Mucosa of descending colon (tissue), 3 donors: ENCODE measurements around the gene TGFBR2. TPM values are rescaled to one million over a fixed set of nuclear protein-coding genes. Genes with fewer than 3 reads are reported as not detected.

Experiments
- ATAC-seq: fragments of 200-7000 bp; cut with Tn5 transposase; one replicate; pipeline ENCODE4 v1.9.1; 2020; ENCODE audit warnings: mild to moderate bottlenecking, moderate library complexity
- DNase-seq, 3 donors: peaks; one replicate each; pipeline ENCODE4 v3.0.0-alpha.2; 2020
- H3K36me3 ChIP-seq: fragments of 200-600 bp; one replicate; pipeline ENCODE4 v1.8.0; 2021; ENCODE audit warnings: low read depth, mild to moderate bottlenecking
- H3K4me1 ChIP-seq: fragments of 200-600 bp; one replicate; pipeline ENCODE4 v1.8.0; 2021; ENCODE audit warnings: low read depth, mild to moderate bottlenecking
- H3K4me3 ChIP-seq: fragments of 200-600 bp; one replicate; pipeline ENCODE4 v1.8.0; 2021; ENCODE audit warnings: mild to moderate bottlenecking
- H3K9me3 ChIP-seq: fragments of 200-600 bp; one replicate; pipeline ENCODE4 v1.8.0; 2021; ENCODE audit warnings: mild to moderate bottlenecking
- CTCF ChIP-seq: fragments of 200-600 bp; IDR thresholded peaks from one replicate; pipeline ENCODE4 v1.8.0; 2022; ENCODE audit warnings: antibody characterized with exemption, mild to moderate bottlenecking
- intact Hi-C, 2 donors: fragments of 100-400 bp; cut with DNase I in 1 of 2; cut with micrococcal nuclease in 1 of 2; formaldehyde crosslinking; loops; one replicate each; pipeline versions ENCODE4 v1.11.0 to v1.11.1; 2022; cut with DNase I, micrococcal nuclease
- total RNA-seq, 3 donors: library from RNA; stranded (reverse); fragmentation: NEBNext Ultra II Directional in 2 of 3; extraction: Animal tissue kit (Norgen Biotek cat#: 25700) in 2 of 3; gene quantifications; one replicate each; pipeline versions ENCODE4 v1.2.1 to v1.2.4, GENCODE V29; 2021 to 2023
- donor health status: DM: no; HTN: no; CAD: no; lungs with moderate emphysema.
- donor health status: DM: no; HTN: no; CAD: no.
- donor health status: DM: no; HTN: yes; CAD: no.

The TGFBR2 gene
- total RNA-seq, 3 donors from 2014 or later, result 39.0 to 134 (median 71.4) TPM

- DNase-seq (no peak), ATAC-seq (no peak)
- no peaks in the 10 kb centered on the region for H3K9me3 ChIP-seq
- no peaks in the 10 kb centered on the region for H3K4me1 ChIP-seq
- no peak for TF ChIP-seq CTCF
- intact Hi-C loops, result no loop called here
- no peaks in the 10 kb centered on the region for H3K36me3 ChIP-seq
- no peak overlapping the region for H3K4me3 ChIP-seq
These were observed 132.2 kb downstream of the TGFBR2 start for GRCh38 chr3:30738605-30739004.

GRCh38 chr3:30741889-30742288 lies 135.5 kb downstream of the TGFBR2 start:
- intact Hi-C loops, result no loop called here
- TF ChIP-seq CTCF, result no peak

GRCh38 chr3:30742796-30743619 lies 136.6 kb downstream of the TGFBR2 start:
- intact Hi-C loops, result no loop called here
- no peaks in the 10 kb centered on the region for H3K36me3 ChIP-seq
- DNase-seq (no peak), ATAC-seq (no peak)
- no peak overlapping the region for H3K4me3 ChIP-seq
- H3K9me3 ChIP-seq, result no peaks in the 10 kb centered on the region
- peaks cover 3% of the 10 kb centered on the region for H3K4me1 ChIP-seq
- no peak for TF ChIP-seq CTCF

More at GRCh38 chr3:30741889-30742288, 135.5 kb downstream of the TGFBR2 start:
- no peak for ATAC-seq
- no peaks in the 10 kb centered on the region for H3K9me3 ChIP-seq
- no peak for DNase-seq
- H3K4me3 ChIP-seq, result no peak overlapping the region
- H3K4me1 ChIP-seq, result peaks cover 3% of the 10 kb centered on the region
- no peaks in the 10 kb centered on the region for H3K36me3 ChIP-seq
